Cardiac muscle cell (in vitro differentiated cells and primary cell): ENCODE results near the gene SLC35F6. TPM values are rescaled to one million over a fixed set of nuclear protein-coding genes. Genes with fewer than 3 reads are reported as not detected.
"Not testable (repeated sequence)": the region's sequence is repeated elsewhere in the genome, so short reads cannot be mapped to it uniquely, and the experiment has no call there.

Experiments
- DNase-seq, 2 donors: peaks; one replicate each; pipeline versions ENCODE4 v3.0.0 to v3.0.0-alpha.2; 2010 to 2017; ENCODE audit warnings: low read depth in 1 of 2, low spot score in 1 of 2
- H3K27ac ChIP-seq: fragments of 200-600 bp; sonication (generic); 2 replicates; pipeline ENCODE4 v1.5.1; 2016
- H3K27me3 ChIP-seq: fragments of 200-600 bp; sonication (generic); 2 replicates; pipeline ENCODE4 v1.6.0; 2016; ENCODE audit warnings: control low read depth
- H3K36me3 ChIP-seq: fragments of 200-600 bp; sonication (generic); 2 replicates; pipeline ENCODE4 v1.5.1; 2016; ENCODE audit warnings: control low read depth
- H3K4me1 ChIP-seq: fragments of 200-600 bp; sonication (generic); 2 replicates; pipeline ENCODE4 v1.8.1; 2017; ENCODE audit warnings: low read depth, mild to moderate bottlenecking, mixed run types
- H3K4me3 ChIP-seq: fragments of 200-600 bp; sonication (generic); 2 replicates; pipeline ENCODE4 v1.5.1; 2016; ENCODE audit warnings: mild to moderate bottlenecking
- H3K9me3 ChIP-seq: fragments of 200-600 bp; sonication (generic); 2 replicates; pipeline ENCODE4 v1.5.1; 2017; ENCODE audit warnings: low read depth, mild to moderate bottlenecking, control low read depth
- polyA plus RNA-seq: library from polyadenylated mRNA; unstranded; fragments of >200 nt; fragmentation: Nextera tagmentation; extraction: Ambion mirVana; gene quantifications from 2 replicates; pipeline ENCODE4 v1.2.1, GENCODE V29; 2016
- total RNA-seq: library from RNA; depleted of rRNA; stranded (reverse); fragments of >200 nt; gene quantifications from 2 replicates; pipeline ENCODE4 v1.2.3, GENCODE V29; 2016
- TF ChIP-seq, protein P1 (sequence below): IDR thresholded peaks from 2 replicates; pipeline ENCODE4 v1.5.1; 2012; ENCODE audit warnings: low read depth, mild to moderate bottlenecking, low read length

Gene SLC35F6
- total and polyA plus RNA-seq, 2 experiments from 2014 or later, result 7.2 to 11.2 TPM

- TF ChIP-seq, protein P1, sequence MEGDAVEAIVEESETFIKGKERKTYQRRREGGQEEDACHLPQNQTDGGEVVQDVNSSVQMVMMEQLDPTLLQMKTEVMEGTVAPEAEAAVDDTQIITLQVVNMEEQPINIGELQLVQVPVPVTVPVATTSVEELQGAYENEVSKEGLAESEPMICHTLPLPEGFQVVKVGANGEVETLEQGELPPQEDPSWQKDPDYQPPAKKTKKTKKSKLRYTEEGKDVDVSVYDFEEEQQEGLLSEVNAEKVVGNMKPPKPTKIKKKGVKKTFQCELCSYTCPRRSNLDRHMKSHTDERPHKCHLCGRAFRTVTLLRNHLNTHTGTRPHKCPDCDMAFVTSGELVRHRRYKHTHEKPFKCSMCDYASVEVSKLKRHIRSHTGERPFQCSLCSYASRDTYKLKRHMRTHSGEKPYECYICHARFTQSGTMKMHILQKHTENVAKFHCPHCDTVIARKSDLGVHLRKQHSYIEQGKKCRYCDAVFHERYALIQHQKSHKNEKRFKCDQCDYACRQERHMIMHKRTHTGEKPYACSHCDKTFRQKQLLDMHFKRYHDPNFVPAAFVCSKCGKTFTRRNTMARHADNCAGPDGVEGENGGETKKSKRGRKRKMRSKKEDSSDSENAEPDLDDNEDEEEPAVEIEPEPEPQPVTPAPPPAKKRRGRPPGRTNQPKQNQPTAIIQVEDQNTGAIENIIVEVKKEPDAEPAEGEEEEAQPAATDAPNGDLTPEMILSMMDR, result no peak
- Histone ChIP-seq H3K27me3 (no peaks in the 10 kb centered on the region), H3K9me3 (no peaks in the 10 kb centered on the region), H3K27ac (no peak overlapping the region), H3K4me1 (peaks cover 13% of the 10 kb centered on the region), H3K36me3 (no peaks in the 10 kb centered on the region), H3K4me3 (no peak overlapping the region)
- DNase-seq, result no peak
Measured at GRCh38 chr2:26744953-26745352, 19.1 kb upstream of the SLC35F6 start.

GRCh38 chr2:26745609-26746327 is 18.3 kb upstream of the SLC35F6 start:
- H3K27me3 ChIP-seq, result no peaks in the 10 kb centered on the region
- no peaks in the 10 kb centered on the region for H3K36me3 ChIP-seq
- TF ChIP-seq, protein P1, result peak; percentile 93
- peaks cover 10% of the 10 kb centered on the region for H3K4me1 ChIP-seq
- H3K27ac ChIP-seq, result no peak overlapping the region
- H3K9me3 ChIP-seq, result no peaks in the 10 kb centered on the region
- no peak overlapping the region for H3K4me3 ChIP-seq
- DNase-seq, result peak; percentile 87 to 88

DNA sequence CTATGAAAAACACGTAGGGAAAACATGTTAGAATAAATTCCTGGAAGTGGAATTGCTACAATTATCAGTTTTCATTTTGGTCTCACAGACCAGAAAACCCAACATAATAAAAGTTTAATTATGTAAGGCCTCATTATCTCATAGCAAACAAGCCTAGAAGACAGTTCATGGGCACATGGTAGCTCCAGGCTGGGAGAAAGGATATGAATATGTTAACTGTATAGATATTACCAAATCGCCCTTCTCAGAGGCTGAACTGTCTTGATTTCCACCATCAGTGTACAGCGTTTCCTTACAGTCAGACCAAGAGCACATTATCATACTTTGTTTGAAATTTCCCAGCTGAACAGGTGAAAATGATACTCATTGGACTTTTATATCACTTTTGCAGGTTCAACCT is 17.1 kb upstream of the SLC35F6 start:
- no peaks in the 10 kb centered on the region for H3K27me3 ChIP-seq
- TF ChIP-seq, protein P1, result no peak
- H3K27ac ChIP-seq, result no peak overlapping the region

DNA sequence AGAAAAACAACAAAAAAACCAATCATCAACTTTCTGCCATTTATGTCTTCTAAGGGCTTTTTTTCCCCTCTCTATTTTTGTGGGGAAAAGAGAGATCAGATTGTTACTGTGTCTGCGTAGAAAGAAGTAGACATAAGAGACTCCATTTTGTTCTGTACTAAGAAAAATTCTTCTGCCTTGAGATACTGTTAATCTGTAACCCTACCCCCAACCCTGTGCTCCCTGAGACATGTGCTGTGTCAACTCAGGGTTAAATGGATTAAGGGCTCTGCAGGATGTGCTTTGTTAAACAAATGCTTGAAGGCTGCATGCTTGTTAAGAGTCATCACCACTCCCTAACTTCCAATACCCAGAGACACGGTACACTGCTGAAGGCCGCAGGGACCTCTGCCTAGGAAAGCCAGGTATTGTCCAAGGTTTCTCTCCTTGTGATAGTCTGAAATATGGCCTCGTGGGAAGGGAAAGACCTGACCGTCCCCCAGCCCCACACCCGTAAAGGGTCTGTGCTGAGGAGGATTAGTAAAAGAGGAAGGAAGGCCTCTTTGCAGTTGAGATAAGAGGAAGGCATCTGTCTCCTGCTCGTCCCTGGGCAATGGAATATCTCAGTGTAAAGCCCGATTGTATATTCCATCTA is 14.2 kb upstream of the SLC35F6 start:
- not testable (repeated sequence) for DNase-seq, H3K4me3 ChIP-seq, H3K27ac ChIP-seq, H3K27me3 ChIP-seq, H3K9me3 ChIP-seq, H3K4me1 ChIP-seq, H3K36me3 ChIP-seq

More for the DNA sequence above, 17.1 kb upstream of the SLC35F6 start:
- Histone ChIP-seq H3K4me1 (peaks cover 6% of the 10 kb centered on the region), H3K9me3 (no peaks in the 10 kb centered on the region), H3K36me3 (no peaks in the 10 kb centered on the region), H3K4me3 (no peak overlapping the region)
- DNase-seq, result no peak

DNA sequence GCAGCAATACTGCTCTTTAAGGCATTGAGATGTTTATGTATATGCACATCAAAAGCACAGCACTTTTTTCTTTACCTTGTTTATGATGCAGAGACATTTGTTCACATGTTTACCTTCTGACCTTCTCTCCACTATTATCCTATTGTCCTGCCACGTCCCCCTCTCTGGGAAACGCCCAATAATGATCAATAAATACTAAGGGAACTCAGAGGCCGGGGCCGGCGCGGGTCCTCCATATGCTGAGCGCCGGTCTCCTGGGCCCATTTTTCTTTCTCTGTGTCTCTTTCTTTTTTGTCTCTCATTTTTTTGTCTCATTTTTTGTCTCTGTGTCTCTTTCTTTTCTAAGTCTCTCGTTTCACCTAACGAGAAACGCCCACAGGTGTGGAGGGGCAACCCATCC is 13.6 kb upstream of the SLC35F6 start:
- H3K9me3 ChIP-seq, H3K36me3 ChIP-seq, H3K27ac ChIP-seq, H3K4me1 ChIP-seq, H3K4me3 ChIP-seq, DNase-seq, H3K27me3 ChIP-seq: not testable (repeated sequence)

DNA sequence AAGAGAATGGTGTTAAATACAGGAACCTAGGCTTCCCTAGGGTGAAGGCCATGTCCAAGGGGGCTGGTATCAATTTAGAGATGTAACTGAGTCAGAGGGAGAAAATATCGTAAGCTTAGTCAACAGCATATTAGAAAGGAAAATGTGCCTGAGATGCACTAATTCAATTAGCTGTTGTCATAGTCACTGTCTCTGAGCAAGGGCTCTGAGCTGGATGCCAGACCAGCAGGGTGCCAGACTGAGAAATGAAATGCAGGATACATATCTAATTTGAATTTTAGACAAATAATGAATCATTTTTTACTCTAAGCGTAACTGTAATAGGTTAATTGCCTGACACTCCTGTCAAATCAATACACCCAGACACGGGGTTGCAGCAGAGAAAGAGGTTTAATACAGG is 11.4 kb upstream of the SLC35F6 start:
- TF ChIP-seq, protein P1, result no peak
- Histone ChIP-seq H3K27me3 (no peaks in the 10 kb centered on the region), H3K4me3 (no peak overlapping the region), H3K27ac (no peak overlapping the region), H3K4me1 (peaks cover 6% of the 10 kb centered on the region), H3K36me3 (no peaks in the 10 kb centered on the region), H3K9me3 (no peaks in the 10 kb centered on the region)
- DNase-seq, result no peak
